Measurements from ENCODE around the gene PASK.

GRCh38 chr2:241081190-241081642 is 68.1 kb downstream of the PASK start:
- no peak for TF ChIP-seq CTCF (conservative IDR thresholded peaks at IDR 0.05; ENCODE audit: low read length)
- TF ChIP-seq EZH2phosphoT487 (IDR thresholded peaks at IDR 0.05; ENCODE audit: borderline replicate concordance, low read depth, low read length), result no peak
